GM12865 (cell line): ENCODE data around the gene ERC2.

Experiments
- DNase-seq: peaks from one replicate; pipeline ENCODE4 v3.0.0; 2010; ENCODE audit warnings: low read depth
- H3K4me3 ChIP-seq: 2 replicates; pipeline ENCODE4 v1.5.1; 2011; ENCODE audit warnings: mild to moderate bottlenecking, low read depth, low read length, control low read depth
- TF ChIP-seq, protein P1 (sequence below): IDR thresholded peaks from 2 replicates; pipeline ENCODE4 v1.5.1; 2011; ENCODE audit warnings: low read length, control low read depth, low read depth, inconsistent platforms; ENCODE audit not compliant: insufficient read depth; ENCODE audit errors: missing control alignments

ERC2 gene

DNA sequence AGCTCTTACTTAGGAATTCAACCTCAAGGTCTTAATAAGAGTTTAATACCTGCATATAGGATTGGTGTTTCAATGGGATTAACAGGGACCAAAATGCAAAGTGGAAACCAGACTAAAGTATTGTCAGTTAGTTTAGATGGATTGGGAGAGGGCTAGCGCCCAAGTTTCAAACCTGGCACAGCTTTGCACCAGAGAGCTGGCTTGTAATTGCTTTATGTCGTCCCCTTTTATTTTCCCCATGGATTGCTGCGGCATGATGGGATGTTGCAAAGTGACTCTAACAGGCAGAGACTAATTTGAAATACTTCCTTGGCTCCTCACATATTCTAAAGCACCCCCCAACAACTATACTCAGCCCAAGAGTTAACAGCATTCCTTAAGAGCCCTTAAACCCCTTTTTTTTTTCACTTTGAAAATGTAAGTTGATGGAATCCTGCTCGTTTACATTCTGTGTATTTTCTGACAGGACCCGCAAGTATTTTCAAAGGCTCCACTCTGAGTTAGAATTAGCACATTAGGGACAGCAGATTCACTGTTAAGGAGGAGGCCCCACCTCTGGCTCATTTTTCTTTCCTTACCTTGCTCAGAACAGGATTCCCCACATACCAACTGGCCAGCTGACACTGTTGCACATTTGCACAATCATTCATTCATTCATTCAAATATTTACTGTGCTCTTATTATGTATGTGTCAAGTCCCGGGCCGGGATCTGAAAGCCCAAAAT is 214.2 kb downstream of the ERC2 start:
- TF ChIP-seq, protein P1, sequence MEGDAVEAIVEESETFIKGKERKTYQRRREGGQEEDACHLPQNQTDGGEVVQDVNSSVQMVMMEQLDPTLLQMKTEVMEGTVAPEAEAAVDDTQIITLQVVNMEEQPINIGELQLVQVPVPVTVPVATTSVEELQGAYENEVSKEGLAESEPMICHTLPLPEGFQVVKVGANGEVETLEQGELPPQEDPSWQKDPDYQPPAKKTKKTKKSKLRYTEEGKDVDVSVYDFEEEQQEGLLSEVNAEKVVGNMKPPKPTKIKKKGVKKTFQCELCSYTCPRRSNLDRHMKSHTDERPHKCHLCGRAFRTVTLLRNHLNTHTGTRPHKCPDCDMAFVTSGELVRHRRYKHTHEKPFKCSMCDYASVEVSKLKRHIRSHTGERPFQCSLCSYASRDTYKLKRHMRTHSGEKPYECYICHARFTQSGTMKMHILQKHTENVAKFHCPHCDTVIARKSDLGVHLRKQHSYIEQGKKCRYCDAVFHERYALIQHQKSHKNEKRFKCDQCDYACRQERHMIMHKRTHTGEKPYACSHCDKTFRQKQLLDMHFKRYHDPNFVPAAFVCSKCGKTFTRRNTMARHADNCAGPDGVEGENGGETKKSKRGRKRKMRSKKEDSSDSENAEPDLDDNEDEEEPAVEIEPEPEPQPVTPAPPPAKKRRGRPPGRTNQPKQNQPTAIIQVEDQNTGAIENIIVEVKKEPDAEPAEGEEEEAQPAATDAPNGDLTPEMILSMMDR: no peak
- DNase-seq: no peak
- no peak overlapping the region for H3K4me3 ChIP-seq

DNA sequence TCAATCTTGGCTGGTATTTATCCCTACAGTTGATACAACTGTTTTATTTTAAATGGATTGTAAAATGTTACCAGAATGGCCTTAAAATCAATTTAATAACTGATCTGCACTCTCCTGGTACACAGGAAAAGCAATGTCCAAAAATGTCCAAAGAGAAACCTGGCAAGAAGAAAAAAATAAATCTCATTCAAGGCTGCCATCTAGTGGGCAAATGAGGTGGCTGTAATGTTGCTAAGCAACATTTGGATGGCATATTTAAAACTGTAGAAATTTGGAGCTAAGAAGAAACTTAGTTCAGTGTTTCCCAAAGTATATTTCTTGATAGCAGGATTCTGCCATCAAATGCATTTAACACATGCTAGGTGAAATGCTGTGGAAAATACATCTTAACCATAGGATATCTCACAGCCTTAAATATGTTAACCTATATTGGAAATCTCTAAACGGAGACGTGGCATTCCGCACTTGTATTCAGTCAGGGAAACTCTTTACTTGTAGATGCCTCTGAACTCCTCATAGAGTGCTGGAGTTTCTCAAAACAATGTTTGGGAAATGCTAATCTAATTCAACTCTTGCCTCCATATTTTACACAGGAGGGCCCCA is 216.8 kb downstream of the ERC2 start:
- TF ChIP-seq, protein P1: peak; percentile 62
- peak; percentile 44 for DNase-seq
- H3K4me3 ChIP-seq: no peak overlapping the region

DNA sequence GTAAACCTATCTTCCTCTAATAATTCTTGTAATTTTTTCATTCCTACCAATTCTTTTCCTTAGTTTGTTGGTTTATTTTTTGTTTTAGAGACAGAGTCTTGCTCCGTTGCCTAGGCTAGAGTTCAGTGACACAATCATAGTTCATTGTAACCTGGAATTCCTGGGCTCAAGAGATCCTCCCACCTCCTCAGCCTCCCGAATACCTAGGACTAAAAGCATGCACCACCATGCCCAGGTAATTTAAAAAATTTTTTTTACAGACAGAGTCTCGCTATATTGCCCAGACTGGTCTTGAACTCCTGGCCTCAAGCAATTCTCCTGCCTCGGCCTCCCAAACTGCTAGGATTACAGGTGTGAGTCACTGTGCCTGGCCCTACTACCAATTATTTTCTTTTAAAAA is 220.2 kb downstream of the ERC2 start:
- TF ChIP-seq, protein P1: no peak
- DNase-seq: no peak
- H3K4me3 ChIP-seq: no peak overlapping the region

DNA sequence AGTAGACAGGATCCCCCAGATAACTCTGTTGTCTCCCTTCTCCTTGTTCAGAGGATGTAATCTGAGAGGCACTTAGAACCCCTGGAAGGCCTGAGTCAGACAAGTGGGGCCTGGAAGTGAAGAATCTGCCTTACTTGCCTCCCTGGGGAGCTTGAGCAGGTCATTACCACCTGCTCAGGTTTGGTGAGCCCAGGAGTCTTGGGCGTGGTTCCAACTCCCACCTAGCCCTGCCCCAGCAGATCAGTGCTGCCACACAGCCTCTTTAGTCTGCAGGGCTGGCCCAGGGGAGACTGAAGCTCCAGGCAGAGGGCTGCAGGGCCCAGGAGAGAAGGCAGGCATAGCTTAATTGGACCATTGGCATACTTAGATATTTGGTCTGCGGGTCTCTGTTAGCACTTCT is 230.0 kb downstream of the ERC2 start:
- TF ChIP-seq, protein P1: no peak
- no peak for DNase-seq
- H3K4me3 ChIP-seq: no peak overlapping the region

DNA sequence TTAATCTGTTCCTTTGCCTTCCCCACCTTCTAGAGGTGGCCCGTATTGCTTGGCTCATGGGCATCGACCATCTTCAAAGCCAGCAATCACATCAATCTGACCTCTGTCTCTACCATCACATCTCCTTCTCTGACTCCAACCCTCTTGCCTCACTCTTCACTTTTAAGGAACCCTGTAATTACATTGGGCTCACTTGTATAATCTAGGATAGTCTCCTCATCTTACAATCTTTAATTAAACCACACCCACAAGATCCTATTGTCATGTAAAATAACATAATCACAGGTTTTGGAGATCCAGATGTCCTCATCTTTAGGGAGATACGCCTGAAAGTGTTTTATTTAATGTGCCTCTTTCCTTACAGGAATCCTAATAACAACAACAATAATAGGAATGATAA is 234.5 kb downstream of the ERC2 start:
- TF ChIP-seq, protein P1: no peak

DNA sequence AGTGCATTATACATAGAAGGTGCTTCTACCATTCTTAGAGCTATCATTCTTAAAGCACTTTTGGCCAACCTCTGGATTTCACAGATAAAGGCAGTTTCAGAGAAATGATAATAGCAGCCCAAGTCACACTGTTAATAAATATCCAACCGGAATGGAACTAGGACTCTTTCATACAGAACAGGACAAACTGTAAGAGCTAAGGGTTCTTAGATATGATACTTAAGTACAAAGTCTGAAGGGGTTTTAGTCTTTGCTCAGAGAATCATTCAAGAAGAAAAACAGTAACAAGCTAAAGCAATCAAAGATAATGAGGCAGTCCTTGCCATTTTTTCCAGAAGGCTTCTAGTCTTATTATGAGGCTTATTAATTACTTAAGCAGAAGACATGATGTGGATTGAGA is 239.0 kb downstream of the ERC2 start:
- no peak overlapping the region for H3K4me3 ChIP-seq
- no peak for DNase-seq
- TF ChIP-seq, protein P1: no peak

More for the DNA sequence above, 234.5 kb downstream of the ERC2 start:
- DNase-seq: no peak
- H3K4me3 ChIP-seq: no peak overlapping the region

DNA sequence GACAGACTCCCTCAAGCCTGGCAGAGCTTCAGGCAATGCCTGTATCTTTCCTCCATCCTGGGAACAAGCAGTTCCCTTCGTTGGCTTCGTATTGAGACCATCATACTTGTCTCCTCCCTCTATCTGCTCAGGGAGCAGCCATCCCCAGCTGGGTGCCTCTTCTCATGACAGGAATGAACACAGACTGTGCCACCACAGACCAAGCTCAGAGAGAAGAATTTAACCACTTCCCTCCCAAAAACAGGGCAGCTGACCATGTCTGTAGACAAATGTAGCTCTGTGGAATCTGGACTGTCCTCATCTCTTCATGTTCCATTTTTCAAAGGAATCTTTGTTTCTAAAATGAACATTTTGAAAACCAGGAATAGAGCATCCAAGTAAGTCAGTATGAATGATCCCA is 245.4 kb downstream of the ERC2 start:
- DNase-seq: no peak
- TF ChIP-seq, protein P1: no peak
- H3K4me3 ChIP-seq: no peak overlapping the region
